GM10248 (cell line): ENCODE data around the gene DPYD.
"Not testable (repeated sequence)": the region's sequence is repeated elsewhere in the genome, so short reads cannot be mapped to it uniquely, and the experiment has no call there.

Experiments
- CTCF ChIA-PET: fragments of 300-600 bp; sonication (Branson Sonifier 250); formaldehyde crosslinking; extraction: SDS; loops from one replicate; lab custom pipeline; 2021; ENCODE audit warnings: antibody characterized with exemption; lab: Yijun Ruan, JAX
- POLR2A ChIA-PET: fragments of 350-650 bp; sonication (Branson Sonifier 250); formaldehyde crosslinking; extraction: SDS; loops from one replicate; lab custom pipeline; 2020; ENCODE audit warnings: antibody characterized with exemption; lab: Yijun Ruan, JAX
- DNase-seq: peaks from one replicate; pipeline ENCODE4 v3.0.0; 2012; ENCODE audit errors: extremely low spot score
- CTCF ChIP-seq: IDR thresholded peaks from 2 replicates; pipeline ENCODE4 v1.5.1; 2012; ENCODE audit warnings: mild to moderate bottlenecking, low read depth; ENCODE audit errors: extremely low read depth, missing control alignments, control extremely low read depth

Gene DPYD

GRCh38 chr1:97356309-97356708 is 564.5 kb downstream of the DPYD start:
- no peak for TF ChIP-seq CTCF
- CTCF ChIA-PET, result no interaction called here
- DNase-seq, result no peak
- POLR2A ChIA-PET, result no interaction called here

- POLR2A ChIA-PET, result no interaction called here
- CTCF ChIA-PET, result no interaction called here
- no peak for TF ChIP-seq CTCF
Measured at GRCh38 chr1:97352936-97353382, 567.9 kb downstream of the DPYD start.

GRCh38 chr1:97351846-97352245 is 569.0 kb downstream of the DPYD start:
- POLR2A ChIA-PET, result no interaction called here
- no peak for TF ChIP-seq CTCF
- no peak for DNase-seq
- CTCF ChIA-PET, result no interaction called here

More at GRCh38 chr1:97352936-97353382, 567.9 kb downstream of the DPYD start:
- no peak for DNase-seq

GRCh38 chr1:97350662-97351061 is 570.2 kb downstream of the DPYD start:
- DNase-seq, result no peak
- no peak for TF ChIP-seq CTCF
- ChIA-PET CTCF (interaction anchor here (1.1 kb wide), 1 partner anchor 10 kb away, joined by 3 read pairs; no protein-coding TSS in a partner anchor), POLR2A (no interaction called here)

- no peak for TF ChIP-seq CTCF
- POLR2A ChIA-PET, result no interaction called here
- CTCF ChIA-PET, result no interaction called here
- DNase-seq, result no peak
Measured at GRCh38 chr1:97350241-97350640, 570.6 kb downstream of the DPYD start.

GRCh38 chr1:97349794-97350193 is 571.0 kb downstream of the DPYD start:
- DNase-seq, POLR2A ChIA-PET, CTCF ChIA-PET: not testable (repeated sequence)

GRCh38 chr1:97348599-97349265 is 572.1 kb downstream of the DPYD start:
- TF ChIP-seq CTCF, result no peak
- no peak for DNase-seq
- ChIA-PET POLR2A (no interaction called here), CTCF (interaction anchor here (1.2 to 2.1 kb wide), 3 partner anchors 9 to 12 kb away, joined by 4 to 5 read pairs (median 4); no protein-coding TSS in a partner anchor)
